NCI-H345 (cell line): ENCODE data around the gene USP2.
A peak's percentile ranks its signal among the peaks of the same experiment; 100 is the strongest.

Experiments
- DNase-seq: peaks from one replicate; lab custom pipeline; 2025; lab: John Stamatoyannopoulos, UW

The USP2 gene

DNA sequence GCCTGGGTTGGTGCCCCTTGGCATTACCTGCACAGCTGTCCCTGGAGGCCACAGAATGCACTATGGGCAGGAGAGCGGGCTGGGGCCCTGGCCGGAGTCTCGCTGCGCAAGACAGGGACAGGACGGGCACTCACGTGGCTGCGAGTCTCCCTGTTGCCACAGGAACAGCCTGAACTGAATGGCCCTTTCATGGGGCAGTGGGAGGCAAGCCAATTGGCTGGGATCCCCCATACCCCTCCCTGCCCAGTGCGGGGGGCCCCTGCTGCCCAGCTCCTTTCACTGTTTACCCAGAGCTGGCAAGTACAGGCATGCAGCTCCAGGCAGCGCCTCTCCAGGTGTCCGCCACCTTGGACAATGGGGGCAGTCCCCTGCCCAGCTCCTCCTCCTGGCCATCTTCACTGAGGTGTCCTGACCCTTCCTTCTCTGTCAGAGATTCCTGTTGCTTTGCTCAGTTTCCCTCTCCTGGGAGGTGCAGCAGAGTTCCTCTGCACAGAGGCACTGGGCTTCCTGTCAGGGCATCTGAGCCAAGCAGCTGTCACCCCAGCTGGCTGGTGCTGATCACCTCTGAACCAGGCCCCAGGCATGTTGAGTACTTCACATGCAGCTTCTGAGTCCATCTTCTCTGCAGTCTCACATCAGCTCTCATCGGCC is 5.2 kb downstream of the USP2 start:
- peak; percentile 73 for DNase-seq

DNA sequence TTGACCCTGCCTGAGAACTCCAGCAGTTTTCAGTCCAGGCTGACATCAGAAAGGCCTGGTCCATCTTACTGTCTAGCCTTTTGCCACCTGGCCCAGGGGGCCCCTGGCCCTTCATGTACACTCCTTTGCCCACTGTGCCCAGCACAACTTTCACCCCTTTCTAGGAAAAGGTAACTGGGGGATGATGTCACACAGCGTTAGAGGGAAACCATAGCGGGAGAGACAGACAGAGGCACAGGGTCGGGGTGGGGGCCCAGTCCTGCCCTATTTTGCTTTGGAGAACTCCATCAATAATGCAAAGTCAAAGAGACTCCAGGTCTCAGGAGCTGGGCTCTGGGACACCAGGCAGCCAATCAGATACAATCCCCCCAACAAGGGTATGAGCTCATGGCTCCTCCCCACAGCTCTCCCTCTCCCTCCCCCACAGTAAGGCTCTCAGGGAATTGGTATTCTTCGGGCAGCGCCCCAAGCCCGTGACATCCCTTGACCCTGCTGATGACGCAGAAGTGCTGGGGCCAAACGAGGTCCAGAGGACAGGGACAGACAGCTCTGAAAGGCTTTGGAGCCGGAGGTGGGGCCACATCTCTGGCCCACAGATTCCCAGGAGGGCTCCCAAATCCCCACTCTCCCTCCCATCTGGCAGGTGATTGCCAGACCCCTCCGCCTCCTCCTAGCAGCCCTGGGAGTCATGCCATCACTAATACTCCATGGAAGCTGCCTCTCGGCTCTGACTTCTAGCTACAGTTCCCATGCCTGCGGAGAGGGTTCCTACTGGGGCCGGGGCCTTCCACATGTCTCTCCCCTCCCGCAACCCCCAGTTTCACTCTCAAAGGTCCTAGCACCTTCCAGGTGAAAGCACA is 5.9 kb downstream of the USP2 start:
- DNase-seq: no peak

DNA sequence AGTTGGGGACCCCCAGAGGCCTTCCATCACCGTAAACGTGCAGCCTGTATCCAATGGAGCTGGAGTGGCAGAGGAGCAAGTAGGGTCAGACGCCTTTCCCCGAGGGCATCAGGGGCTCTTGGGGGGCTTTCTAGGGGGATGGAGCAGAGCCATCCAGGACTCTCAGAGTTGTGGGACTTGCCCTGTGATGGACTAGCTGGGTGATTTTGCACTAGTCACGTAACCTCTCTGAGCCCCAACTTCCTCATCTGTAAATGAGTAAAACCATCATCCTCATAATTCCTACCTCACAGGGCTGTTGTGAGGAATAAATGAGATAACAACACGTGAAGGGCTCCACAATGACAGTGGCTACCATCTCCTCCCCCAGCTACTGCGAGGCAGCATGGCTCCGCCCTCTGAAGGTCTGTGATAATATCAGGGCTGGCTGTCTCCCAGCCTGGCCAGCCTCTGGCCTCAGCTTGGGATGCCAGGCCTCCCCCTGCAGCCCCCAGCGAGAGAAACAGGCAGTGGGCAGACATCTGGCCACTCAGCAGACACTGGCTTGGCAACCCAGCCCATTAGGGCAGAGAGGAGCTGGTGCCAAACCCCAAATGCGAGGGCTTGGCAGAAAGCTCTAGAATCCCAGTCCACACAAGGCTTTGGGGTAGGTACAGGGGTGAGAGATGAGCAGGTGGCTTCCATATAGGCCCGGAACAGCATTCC is 6.7 kb downstream of the USP2 start:
- no peak for DNase-seq

DNA sequence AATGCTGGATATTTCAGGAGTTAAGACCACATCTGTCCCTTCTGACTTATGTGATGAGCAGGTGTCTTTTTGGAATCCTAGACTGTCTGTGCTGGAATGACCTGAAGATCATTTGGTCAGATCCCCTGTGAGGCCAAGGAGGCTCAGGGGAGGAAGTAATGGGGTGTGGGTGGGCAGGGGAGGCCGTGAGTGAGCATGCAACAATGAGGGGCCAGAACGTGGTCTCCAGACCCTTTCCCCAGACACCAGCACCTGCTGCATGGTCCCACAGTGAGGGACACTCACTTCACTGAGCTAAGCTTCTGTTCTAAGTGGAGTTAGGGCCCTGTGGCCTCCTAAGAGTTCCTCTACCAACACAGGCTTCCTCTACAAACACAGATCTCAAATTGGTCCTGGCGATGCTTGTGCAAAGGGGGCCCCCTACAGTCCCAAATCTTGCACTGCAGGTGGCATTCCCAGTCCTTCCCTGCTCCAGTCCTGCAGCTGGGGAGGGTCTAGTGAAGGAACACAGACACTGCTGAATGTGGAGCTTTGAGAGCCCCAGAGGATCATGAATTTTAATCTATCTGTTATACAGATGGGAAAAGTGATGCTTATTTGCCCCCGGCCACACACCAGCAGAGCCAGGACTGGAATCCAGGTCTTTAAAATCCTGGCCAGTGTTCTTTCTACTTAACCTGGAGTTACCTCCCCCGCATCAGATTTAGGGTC is 7.4 kb downstream of the USP2 start:
- DNase-seq: peak; percentile 68

DNA sequence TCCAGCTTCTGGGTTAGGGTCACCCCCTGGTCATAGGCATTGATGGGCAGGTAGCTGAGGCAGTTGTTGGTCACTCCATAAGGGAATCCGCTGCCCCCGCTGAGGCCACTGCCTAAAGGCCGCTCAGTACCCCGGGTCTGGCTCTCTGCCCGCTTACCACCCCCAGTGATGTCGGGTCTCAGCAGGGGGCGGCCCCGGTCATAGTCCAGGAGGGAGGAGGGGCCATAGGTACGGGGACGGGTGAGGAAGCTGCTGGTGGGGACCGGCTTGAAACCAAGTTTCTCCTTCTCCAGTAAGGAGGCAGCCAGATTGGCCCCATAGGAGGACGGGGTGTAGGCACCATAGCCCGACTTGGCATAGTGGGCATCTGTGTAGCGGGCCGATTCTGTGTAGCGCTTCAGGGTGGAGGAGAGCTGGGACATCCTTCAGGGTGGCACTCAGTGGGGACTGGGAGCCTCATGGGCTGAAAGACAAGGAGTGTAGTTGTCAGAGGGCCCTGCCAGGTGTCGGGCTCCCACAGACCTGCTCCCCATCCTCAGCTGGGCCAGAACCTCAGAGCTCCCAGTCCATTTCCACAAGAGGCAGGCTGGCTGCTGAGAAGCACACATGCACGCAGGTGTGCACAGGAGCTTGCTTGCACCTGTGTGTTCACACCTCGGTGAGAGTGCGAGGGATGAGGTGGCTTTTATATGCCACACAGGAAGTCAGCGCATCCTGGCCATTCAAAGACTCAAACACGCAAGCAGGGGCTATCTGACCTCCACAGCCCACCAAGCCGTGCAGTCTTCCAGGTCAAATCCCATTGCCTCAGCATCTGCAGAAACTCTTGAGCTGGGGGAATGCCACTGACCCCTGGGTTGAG is 8.2 kb downstream of the USP2 start:
- DNase-seq: no peak

DNA sequence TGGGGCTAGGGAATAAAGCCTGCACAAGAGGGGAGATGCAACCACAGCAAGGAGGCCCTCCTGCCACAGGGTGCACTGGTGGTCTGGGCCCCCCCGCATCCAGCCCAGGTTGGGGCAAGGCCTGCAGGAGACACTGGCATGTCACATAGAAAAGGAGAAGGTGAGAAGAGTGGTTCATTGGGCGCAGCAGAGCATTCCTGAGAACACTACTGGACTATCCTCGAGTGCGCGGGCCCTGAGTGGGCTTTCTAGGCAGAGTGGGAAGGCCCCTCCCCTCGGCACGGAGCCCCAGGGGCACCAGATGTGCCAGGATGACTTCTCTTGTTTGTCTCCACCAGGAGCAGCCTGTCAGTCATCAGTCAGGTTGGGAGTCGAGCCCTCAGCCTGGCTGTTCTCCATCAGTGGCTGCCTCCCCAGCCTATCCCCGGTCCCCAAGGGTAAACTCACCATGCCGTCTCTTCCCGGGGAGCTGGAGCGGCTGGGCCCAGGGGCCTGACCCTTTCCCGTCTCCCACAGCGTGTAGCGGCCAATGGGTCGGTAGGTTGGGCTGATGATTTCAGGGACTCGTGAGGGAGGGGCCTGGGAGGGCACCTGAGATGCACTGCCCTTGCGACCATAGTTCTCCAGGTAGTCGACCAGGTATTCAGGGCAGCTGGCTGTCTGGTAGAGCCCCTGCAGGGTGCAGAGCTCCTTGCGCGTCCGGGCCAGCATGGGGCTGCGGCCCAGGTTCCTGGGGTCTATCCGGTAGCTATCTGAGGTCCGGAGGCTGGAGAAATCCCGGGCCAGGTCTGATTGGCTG is 9.0 kb downstream of the USP2 start:
- no peak for DNase-seq

DNA sequence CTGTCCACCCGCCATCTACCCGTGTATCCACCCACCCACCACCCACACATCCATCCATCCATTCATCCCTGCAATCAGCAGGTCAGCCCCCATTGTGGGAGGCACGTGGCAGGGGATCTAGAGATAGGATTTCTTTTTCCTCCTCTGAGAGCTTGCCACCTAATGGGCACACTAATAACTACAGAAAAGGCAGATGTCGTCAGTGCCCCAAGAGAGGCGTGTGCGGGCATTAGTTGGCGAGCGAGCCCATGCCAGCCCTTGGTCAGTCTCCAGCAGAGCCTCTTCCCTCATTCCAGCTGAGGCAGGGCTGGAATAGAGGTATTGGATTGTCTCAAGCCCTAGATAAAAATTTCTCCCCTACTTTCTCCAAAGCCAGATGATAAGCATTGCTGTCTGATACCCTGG is 9.7 kb downstream of the USP2 start:
- DNase-seq: no peak

DNA sequence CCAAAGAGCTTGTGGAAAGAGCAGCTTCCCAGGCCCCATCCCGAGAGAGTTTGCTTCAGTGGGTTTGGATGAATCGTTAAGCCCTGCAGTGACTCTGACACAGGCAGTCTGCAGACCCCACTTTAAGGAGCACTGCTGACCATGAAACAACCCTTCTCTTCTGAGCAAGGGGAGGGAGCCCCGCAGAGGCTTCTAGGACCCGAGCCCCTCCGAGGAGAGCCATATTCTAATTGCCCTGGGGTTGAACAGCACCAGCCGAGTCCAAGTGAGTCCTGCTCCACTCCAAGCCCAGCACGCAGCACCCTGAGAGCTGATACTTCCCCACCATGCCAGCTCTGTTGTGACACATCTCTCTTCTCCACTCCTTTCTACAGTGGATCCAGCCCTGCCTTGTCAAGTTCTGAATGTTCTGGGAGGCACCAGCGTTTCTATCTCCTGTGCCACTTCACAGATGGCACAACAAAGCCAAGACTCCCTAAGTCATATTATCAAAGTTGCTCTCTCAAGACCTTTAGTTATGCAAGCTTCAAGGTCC is 10.4 kb downstream of the USP2 start:
- DNase-seq: no peak

DNA sequence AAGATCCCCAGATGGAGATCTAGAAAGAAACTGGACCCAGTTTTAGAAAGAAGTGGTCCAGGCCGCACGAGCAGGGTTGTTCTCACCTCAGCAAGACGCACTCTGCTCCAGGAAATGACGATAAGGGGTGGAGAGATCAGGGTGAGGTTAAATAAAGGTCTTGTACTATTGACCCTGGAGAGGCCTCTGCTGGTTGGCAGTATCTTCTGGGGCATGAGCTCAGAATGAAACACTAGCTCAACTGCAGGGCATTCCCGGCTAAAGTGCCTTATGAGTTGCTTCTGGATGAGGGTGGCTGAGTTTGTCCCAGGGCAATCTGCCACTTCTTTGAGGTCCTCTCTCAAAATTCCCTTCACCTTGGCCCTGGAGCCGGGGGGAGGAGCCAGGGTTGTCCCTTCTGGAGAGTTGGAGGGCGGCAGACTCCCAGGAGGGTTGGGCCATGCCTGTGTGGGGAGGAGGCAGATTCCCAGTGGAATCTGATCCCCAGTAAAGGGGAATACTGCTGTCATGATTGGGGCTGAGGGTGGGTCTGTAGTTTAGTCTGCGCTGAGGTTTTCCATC is 10.9 kb downstream of the USP2 start:
- DNase-seq: no peak

DNA sequence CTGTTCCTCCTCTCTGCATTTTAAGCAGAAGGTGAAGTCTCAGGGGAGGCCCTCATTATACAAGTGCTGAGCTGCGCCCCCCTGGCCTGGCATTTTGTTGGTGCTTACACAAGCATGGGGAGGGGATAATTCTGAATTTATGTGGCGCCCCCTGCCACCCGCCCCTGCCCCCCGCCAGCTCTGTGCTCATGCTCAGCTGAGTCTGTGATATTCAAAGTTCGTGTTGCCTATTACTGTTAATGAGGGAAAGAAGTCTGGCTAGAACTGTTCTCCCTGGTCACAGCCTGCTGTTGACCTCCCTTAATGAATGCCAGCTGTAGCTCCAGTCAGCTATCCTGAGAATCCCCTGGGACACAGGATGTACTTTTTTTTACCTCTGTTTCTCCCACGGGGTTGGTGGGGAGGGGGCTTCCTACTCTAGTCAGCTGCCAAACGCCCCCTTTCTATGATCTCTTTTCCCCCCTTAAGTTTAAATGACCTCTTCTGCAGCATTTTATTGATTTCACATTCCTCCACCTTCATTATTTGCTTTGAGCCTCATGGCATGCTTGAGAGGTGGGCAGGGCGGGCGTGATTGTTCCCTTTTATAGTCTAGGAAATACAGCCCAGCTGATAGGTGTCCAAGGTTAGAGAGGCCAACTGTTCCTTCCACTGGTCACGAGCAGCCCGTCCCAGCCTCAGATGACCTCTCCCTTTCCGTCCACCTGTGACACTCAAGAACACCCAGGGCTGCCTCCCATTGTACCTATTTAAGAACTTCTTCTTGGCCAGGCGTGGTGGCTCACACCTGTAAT is 12.2 kb downstream of the USP2 start:
- DNase-seq: no peak

DNA sequence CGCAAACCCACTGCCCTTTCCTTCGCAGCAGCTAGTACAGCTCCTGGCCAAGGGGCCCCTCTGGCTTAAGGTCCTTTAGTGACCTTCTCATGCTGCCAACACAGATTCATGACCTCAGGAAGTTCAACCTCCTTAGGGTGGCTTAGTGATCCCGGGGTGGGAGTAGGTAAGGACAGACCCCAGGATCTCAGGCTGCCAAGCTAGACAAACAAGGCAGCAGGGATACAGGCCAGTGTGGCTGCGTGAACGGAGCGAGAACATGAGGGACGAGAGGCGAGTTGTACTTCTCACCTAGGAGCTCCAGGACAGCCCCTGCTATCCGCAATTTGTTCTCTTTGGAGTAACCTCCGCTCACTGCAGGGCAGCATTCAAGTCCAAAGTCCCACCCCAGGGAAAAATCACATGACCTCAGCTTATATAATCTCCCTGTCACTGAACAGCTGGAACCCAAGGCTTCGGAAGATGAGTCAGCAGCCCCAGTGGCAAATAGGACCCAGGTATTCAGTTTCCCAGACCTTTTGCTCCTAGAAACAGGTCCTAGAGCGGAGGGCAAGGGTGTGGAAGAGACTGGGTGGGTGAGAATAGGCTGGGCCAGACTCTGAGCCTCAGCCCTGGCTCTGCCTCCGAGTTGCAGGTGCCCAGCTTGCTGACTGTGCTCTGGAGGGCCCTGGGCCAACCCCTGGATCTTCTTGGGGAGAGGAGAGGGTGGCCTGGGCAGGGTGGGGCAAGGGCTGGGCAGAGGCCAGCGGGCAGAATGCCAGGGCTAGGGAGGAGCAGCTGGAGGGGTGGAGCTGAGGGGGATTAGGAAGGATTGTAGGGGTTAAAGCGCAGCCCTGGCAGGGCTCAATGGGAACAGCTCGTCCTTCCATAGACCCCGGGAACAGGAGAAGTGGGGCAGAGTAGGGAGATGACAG is 13.1 kb downstream of the USP2 start:
- DNase-seq: peak; percentile 31

DNA sequence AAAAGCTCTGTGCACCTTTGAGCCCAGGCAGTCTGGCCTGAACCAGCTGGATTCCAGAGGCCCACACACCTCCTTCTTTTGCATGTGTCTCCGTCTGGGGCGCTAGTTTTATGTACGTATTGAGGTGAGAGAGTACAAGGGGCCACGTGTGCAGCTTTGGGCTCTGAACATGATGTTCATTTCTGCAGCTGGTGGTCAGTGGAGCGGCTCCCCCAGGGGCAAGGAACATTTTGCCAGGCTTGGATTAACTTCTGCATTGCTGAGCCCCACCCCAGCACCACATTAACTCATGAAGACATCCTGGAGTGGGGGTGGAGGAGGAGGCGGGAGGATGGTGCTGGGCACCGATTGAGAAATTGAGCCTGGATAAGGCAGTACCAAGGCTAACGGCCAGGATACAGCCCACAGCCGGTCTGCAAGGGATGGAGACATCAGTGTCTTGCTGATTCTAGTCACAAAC is 13.8 kb downstream of the USP2 start:
- DNase-seq: no peak

DNA sequence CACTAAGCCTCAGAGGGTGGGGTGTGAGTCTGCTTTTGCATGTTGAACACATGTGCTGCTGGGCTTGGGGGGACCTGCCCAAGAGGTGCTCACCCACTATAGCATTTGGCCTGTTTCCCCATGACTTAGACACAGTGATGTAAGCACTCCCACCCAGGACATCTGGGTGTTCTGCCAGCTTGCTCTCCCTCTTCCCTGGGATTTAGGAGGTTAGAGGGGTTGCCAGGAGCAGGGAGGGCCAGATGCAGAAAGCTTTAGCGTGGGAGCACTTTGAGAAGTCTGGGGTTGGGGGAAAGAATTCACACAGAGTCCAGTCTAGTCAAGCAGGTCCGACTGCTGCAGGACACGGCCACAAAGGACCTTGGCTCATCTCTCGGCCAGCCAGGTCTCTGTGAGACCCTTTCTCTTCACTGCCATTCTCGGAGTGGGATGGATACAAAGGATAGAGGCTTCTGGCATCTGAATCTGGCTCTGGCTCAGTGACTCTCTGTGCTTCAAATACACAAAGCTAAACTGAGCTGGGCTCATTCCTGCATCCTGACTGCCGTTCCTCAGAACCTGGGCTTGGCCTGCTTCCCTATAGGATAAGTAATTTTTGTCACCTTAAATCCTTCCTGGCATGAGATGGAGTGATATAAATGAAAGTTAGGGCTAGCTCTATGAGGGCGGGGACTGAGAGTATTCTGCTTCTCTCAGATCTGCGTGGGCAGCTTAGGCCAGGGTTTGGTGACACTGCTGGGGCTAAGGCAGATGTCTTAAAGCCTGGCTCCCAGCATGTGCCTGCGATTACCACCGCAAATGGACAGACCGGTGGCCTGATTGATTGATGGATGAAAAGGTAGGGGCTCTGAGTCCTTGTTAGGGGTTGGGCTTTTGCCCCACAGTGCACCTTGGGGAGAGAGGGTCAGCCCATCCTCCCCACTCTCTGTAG is 14.5 kb downstream of the USP2 start:
- DNase-seq: no peak

DNA sequence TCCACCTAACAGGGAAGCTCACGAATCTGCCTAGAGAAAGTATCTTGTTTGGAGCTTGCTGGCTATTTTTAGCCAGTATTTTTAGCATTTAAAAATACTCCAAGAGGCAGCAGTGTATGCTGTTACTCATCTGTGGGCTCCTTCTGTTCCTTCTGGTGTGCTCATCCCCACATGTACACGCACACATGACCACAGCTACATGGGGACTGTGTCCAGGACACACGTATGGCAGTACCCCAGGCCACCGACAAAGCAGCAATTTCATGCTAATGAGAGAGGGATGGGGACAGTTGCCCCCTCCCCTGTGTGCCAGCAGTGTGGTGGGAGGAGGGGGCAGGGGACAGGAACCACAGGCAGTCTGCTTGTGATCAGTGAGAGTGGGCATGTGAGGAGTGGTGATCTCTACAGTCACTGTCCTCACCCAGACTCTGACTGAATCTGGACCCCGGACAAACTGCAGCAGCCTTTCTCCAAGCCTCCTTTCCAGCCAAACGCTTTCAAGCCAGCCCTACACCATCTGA is 16.4 kb downstream of the USP2 start:
- no peak for DNase-seq

DNA sequence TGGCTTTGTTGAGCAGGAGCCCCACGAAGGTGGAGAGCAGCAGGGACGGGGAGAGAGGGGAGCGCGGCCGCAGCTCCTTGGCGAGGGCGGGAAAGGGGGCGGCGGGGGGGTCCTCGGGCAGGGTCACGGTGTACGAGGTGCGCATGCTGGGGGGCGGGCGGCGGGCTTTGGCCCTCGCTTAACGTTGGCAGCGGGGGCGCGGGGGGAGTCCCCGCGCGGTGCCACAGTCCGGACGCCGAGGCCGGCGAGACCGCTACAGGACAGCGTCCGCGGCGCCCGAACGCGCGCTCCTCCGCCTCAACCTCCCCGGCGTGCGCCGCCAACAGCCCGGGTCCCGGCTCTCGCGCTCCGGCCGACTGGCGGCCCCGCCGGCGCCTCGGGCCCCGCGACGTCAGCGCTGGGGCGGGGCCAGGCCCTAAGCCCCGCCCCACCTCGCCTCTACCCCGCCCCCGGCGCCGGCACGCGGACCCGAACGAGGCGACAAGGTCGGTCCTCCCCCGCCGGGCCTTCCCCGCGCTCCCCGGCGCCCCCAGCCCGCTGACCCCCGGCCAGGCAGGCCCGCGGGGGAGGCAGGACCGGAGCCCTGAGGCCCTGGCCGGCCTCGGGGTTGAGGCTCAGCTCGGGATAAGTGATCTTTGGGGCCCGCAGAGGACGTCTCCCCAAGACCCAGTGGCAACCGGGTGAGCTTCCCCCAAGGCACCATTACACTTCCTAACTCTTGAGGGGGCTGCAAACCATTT is 17.5 kb downstream of the USP2 start:
- DNase-seq: peak; percentile 57
